ENCODE measurements around the gene PERM1.
A peak's percentile ranks its signal among the peaks of the same experiment; 100 is the strongest.
"Not testable (repeated sequence)": the region's sequence is repeated elsewhere in the genome, so short reads cannot be mapped to it uniquely, and the experiment has no call there.

Gene PERM1

DNA sequence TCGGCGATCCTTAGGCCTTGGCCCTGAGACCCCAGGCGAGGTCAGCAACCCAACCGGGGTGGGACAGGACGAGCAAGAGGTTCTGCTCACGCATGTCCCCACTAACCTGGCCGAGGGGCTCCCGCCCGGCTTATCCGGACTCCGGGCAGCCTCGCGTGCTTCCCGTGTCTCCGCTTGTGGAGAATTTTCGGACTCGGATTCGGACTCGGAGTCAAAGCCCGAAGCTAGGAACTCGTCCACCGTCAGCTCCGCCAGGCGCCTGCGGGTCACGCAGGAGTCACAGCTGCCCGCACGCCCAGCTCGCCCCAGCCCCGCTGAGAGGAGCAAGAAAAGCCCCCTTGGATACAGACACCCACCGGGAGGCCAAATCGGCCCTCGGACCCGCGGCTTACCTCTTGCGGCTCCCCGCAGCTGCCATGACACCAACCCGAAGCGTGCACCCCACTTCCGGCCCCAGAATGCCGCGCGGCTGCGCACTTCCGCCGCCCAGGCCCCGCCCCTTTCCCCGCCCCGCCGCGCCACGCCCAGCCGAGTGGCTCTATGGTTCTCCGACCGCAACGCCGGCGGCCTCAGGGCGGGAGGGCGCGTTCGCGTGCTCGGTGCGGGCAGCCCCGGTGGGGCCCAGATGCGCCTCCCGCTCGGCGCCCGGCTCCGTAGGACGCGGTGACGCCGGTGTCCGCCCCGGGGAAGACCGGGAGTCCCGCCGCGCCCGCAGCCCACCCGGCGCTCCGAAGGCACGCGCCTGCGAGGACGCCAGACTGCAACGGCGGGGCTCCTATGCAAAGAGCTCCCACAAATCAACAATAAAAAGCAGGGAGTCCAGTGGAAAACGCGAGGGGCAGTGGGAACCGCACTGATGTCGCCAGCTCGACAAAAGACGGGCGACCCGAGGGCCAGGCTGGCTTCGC lies 22.8 kb downstream of the PERM1 start, which contains the start of gene NOC2L:
TSS of gene NOC2L (minus strand) at position 434 of the 908 bp plus-strand sequence. CDS start at position 418, 16 bp downstream.
- peak within 1 kb of the TSS; percentile 92 to 97 for H3K4me3 Mint-ChIP-seq
- H3K27me3 Mint-ChIP-seq: no peaks in the 10 kb centered on the region
- no peaks in the 10 kb centered on the region for H3K9me3 Mint-ChIP-seq
- ATAC-seq (peak; percentile 85), DNase-seq (peak; percentile 91 to 93)
- H3K4me1 Mint-ChIP-seq: peaks cover 36% of the 10 kb centered on the region
- H3K27ac Mint-ChIP-seq: peak within 1 kb of the TSS; percentile 89

DNA sequence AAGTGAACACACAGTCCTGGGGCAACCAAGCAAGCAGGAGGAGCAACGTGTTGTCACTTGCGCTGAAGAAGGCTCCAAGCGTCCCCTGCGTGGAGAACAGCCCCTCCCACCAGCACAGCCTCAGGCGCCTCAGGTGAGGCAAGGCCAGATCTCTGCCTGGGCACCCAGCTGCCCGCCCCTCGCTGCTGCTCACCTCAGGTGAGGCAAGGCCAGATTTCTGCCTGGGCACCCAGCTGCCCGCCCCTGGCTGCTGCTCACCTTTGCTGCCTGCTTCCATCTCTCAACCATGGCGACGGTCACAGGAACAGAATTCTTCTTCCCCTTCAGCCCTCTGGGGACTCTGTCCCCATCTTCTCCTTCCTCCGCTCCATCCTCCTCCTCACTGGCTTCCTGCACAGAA lies 25.3 kb downstream of the PERM1 start:
- Mint-ChIP-seq H3K4me3 (no peak overlapping the region), H3K27ac (no peak overlapping the region), H3K27me3 (no peaks in the 10 kb centered on the region), H3K4me1 (peaks cover 34% of the 10 kb centered on the region), H3K9me3 (no peaks in the 10 kb centered on the region)
- DNase-seq: no peak
- ATAC-seq: no peak

- no peak overlapping the region for H3K27ac Mint-ChIP-seq
Measured at GRCh38 chr1:955474-955873, 26.4 kb downstream of the PERM1 start.

DNA sequence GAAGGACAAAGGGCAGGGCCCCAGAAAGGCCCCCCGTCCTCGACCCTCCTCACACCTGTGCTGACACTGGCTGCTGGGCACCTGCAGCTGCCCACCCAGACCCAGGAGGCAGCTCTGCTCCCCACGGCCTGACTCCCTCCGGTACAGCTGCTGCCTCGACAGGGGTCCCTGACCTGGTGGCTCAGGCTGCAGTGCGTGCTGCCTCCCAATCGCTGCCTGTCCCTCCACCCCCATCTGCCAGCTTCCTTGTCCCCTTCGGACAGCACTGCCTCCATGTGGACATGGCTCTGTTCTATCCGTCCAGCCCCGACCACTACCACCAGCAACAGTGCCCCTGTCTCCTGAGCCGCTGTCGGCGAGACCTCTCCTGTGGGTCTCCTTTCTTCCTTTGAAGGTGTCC lies 27.0 kb downstream of the PERM1 start:
- Mint-ChIP-seq H3K27ac (no peak overlapping the region), H3K9me3 (no peaks in the 10 kb centered on the region), H3K4me1 (peaks cover 30% of the 10 kb centered on the region), H3K27me3 (no peaks in the 10 kb centered on the region), H3K4me3 (no peak overlapping the region)
- ATAC-seq (no peak), DNase-seq (no peak)

More at GRCh38 chr1:955474-955873, 26.4 kb downstream of the PERM1 start:
- ATAC-seq (no peak), DNase-seq (no peak)
- H3K4me1 Mint-ChIP-seq: peaks cover 30% of the 10 kb centered on the region
- no peaks in the 10 kb centered on the region for H3K9me3 Mint-ChIP-seq
- no peak overlapping the region for H3K4me3 Mint-ChIP-seq
- H3K27me3 Mint-ChIP-seq: no peaks in the 10 kb centered on the region

- Mint-ChIP-seq H3K9me3 (no peaks in the 10 kb centered on the region), H3K27ac (no peak overlapping the region)
Measured at GRCh38 chr1:953524-954320, 28.2 kb downstream of the PERM1 start.

DNA sequence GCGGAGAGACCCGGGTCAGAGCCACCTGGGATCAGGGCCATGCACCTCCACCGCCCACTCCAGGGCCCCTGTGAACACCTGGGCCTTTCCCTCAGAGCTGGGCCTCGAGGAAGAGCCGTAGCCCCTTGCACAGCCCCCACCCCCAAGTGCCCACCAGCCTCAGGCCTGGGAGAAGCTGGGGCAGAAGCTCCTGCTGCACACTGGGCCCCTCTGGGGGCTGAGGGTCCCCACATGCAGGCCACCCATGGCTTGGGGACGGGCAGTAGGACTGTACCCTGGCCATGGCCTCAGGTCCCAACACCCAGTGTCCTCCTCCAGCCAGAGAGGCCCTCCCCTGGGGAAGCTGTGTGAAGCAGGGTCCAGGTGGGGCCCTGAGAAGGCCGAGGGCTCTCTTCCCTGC lies 29.3 kb downstream of the PERM1 start:
- no peaks in the 10 kb centered on the region for H3K9me3 Mint-ChIP-seq

More at GRCh38 chr1:953524-954320, 28.2 kb downstream of the PERM1 start:
- Mint-ChIP-seq H3K4me1 (peaks cover 29% of the 10 kb centered on the region), H3K27me3 (no peaks in the 10 kb centered on the region), H3K4me3 (no peak overlapping the region)
- ATAC-seq (no peak), DNase-seq (no peak)

GRCh38 chr1:952201-952600 lies 29.7 kb downstream of the PERM1 start:
- DNase-seq: no peak
- no peaks in the 10 kb centered on the region for H3K27me3 Mint-ChIP-seq
- no peak overlapping the region for H3K27ac Mint-ChIP-seq
- H3K9me3 Mint-ChIP-seq: no peaks in the 10 kb centered on the region
- no peak for ATAC-seq
- H3K4me1 Mint-ChIP-seq: peaks cover 14% of the 10 kb centered on the region
- no peak overlapping the region for H3K4me3 Mint-ChIP-seq

More for the DNA sequence above, 29.3 kb downstream of the PERM1 start:
- Mint-ChIP-seq H3K27me3 (no peaks in the 10 kb centered on the region), H3K4me3 (no peak overlapping the region), H3K27ac (no peak overlapping the region), H3K4me1 (peaks cover 18% of the 10 kb centered on the region)
- DNase-seq (no peak), ATAC-seq (no peak)

DNA sequence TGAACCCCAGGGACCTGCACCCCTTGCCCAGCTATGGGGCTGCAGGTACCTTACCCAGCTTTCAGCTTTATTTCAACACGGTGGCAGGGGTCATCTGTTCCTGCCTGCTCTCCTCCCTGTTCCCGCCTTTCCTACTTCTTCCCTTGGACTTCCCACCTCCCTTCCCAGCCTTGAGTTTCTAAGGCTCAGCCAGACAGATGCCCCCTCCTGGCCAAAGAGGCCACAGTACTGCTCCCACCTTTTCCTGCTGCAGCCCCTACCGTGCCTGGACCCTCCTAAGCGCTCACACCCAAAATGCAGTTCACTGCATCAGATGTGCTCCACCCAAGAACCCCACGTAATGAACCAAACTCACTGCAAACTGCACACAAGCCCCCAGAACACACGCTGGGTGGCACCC lies 30.5 kb downstream of the PERM1 start:
- ATAC-seq: no peak

GRCh38 chr1:950881-951280 lies 31.0 kb downstream of the PERM1 start:
- Mint-ChIP-seq H3K4me3 (no peak overlapping the region), H3K4me1 (peaks cover 6% of the 10 kb centered on the region), H3K27me3 (no peaks in the 10 kb centered on the region), H3K27ac (no peak overlapping the region), H3K9me3 (no peaks in the 10 kb centered on the region)
- ATAC-seq (no peak), DNase-seq (no peak)

More for the DNA sequence above, 30.5 kb downstream of the PERM1 start:
- Mint-ChIP-seq H3K27me3 (no peaks in the 10 kb centered on the region), H3K9me3 (no peaks in the 10 kb centered on the region), H3K27ac (no peak overlapping the region), H3K4me3 (no peak overlapping the region), H3K4me1 (peaks cover 6% of the 10 kb centered on the region)
- no peak for DNase-seq

GRCh38 chr1:950268-950667 lies 31.6 kb downstream of the PERM1 start:
- Mint-ChIP-seq H3K27ac (no peak overlapping the region), H3K4me3 (no peak overlapping the region), H3K9me3 (no peaks in the 10 kb centered on the region), H3K27me3 (no peaks in the 10 kb centered on the region), H3K4me1 (peaks cover 11% of the 10 kb centered on the region)
- ATAC-seq: no peak
- DNase-seq: no peak

DNA sequence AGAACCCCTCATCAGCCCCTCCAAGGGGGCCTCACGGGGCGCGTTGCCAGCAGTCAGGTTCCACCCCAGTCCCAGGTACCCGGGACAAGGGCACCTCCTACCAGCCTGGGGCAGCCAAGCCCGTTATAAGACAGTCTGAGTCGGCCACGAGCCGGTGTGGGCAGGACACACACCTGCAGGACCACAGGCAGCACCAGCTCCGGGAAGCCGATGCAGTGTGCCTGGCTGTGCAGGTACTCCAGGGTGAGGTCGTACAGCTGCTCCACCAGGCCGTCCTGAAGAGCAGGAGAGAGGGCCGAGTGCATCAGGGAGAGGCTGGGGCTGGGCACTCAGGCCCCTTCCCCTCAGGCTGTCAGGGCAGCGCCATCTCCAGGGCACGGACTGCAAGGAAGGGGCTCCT lies 33.9 kb downstream of the PERM1 start:
- ATAC-seq: no peak

DNA sequence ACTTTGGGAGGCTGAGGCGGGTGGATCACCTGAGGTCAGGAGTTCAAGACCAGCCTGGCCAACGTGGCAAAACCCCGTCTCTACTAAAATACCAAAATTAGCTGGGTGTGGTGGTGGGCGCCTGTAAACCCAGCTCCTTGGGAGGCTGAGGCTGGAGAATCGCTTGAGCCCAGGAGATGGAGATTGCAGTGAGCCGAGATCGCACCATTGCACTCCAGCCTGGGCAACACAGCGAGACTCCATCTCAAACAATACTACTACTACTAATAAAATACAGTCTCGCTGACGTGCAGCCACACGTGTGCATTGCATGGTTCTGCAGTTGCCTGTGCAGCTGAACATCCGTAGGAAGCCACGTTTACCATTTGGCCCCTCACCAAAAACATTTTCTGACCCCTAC lies 35.1 kb downstream of the PERM1 start:
- DNase-seq, H3K27ac Mint-ChIP-seq, H3K4me3 Mint-ChIP-seq, H3K9me3 Mint-ChIP-seq, ATAC-seq, H3K27me3 Mint-ChIP-seq: not testable (repeated sequence)
- peaks cover 12% of the 10 kb centered on the region for H3K4me1 Mint-ChIP-seq

More for the DNA sequence above, 33.9 kb downstream of the PERM1 start:
- Mint-ChIP-seq H3K27ac (no peak overlapping the region), H3K27me3 (peaks cover 5% of the 10 kb centered on the region), H3K4me3 (no peak overlapping the region), H3K9me3 (no peaks in the 10 kb centered on the region), H3K4me1 (peaks cover 11% of the 10 kb centered on the region)
- no peak for DNase-seq

GRCh38 chr1:945688-946556 lies 36.0 kb downstream of the PERM1 start:
- Mint-ChIP-seq H3K4me3 (no peak overlapping the region), H3K9me3 (no peaks in the 10 kb centered on the region), H3K27ac (no peak overlapping the region), H3K27me3 (peaks cover 15% of the 10 kb centered on the region), H3K4me1 (peaks cover 19% of the 10 kb centered on the region)
- ATAC-seq (no peak), DNase-seq (no peak)

DNA sequence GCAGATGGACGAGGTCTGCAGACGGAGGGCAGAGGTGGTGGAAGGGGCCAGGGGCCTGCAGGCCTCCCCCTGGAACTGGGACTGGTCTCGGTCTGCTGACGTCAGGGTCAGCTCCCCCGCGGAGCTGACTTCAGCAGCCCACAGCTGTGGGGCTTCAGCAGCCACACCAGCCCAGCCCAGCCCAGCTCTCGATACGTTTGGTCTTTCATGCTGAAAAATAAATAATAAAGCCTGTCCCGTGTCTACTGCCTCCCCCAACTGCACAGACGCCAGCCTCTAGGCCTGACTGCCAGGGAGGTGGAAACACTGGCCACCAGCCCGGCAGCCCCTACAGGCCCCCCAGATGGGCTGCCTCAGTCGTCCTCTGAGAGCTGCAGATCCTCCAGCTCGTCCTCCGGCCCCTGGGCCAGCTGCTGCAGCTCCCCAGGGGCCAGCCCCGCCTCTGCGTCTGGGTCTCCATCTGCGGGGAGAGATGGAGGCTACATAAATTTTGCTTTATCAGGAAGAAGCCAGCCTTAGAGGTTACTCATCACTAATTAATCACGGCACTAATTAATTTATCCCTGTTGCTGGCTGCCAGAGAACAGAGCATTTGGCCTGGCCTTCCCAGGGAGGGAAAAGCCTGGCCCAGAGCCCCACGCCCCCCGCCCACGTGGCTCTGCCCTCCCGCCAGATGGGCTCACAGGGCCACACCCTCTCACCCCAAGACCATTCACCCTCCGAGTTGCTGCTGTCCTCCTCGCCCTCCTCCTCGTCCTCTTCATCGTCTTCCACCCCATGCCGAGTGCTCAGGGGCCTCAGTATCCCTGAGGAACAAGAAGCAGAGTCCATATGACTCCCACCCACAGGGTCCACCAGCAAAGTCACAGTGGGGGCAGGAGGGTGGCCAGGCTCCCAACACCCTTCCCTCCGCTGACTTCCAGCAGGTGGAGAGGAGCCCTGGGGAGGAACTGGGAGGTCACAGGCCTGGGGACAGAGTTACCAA lies 37.3 kb downstream of the PERM1 start:
- no peak for DNase-seq
- Mint-ChIP-seq H3K27ac (no peak overlapping the region), H3K4me3 (no peak overlapping the region)

More for the DNA sequence above, 37.3 kb downstream of the PERM1 start:
- ATAC-seq: no peak
- Mint-ChIP-seq H3K9me3 (no peaks in the 10 kb centered on the region), H3K4me1 (peaks cover 23% of the 10 kb centered on the region), H3K27me3 (peaks cover 25% of the 10 kb centered on the region)
